BE2C (cell line): ENCODE results near the gene PAN2.

Experiments used
- DNase-seq: peaks from one replicate; pipeline ENCODE4 v3.0.0-alpha.2; 2020
- H3K27me3 ChIP-seq: fragments of 250-450 bp; sonication (Bioruptor Pico); 2 replicates; pipeline ENCODE4 v1.5.1; 2020; ENCODE audit warnings: mild to moderate bottlenecking
- H3K36me3 ChIP-seq: fragments of 250-450 bp; sonication (Bioruptor Pico); 2 replicates; pipeline ENCODE4 v1.5.1; 2020; ENCODE audit warnings: mild to moderate bottlenecking
- H3K4me1 ChIP-seq: fragments of 250-450 bp; sonication (Bioruptor Pico); 2 replicates; pipeline ENCODE4 v1.5.1; 2020
- H3K4me3 ChIP-seq: 2 replicates; pipeline ENCODE4 v1.5.1; 2011; ENCODE audit warnings: low read depth, low read length
- H3K9me3 ChIP-seq: fragments of 250-450 bp; sonication (Bioruptor Pico); 2 replicates; pipeline ENCODE4 v1.5.1; 2020
- CTCF ChIP-seq: IDR thresholded peaks from 2 replicates; pipeline ENCODE4 v1.5.1; 2012; ENCODE audit warnings: mild to moderate bottlenecking, low read depth, low read length

Gene PAN2

GRCh38 chr12:56307221-56307965 is 26.4 kb downstream of the PAN2 start:
- peaks cover 25% of the 10 kb centered on the region for H3K36me3 ChIP-seq
- DNase-seq, result no peak
- no peak for TF ChIP-seq CTCF

GRCh38 chr12:56304872-56305590 is 28.8 kb downstream of the PAN2 start:
- peaks cover 15% of the 10 kb centered on the region for H3K36me3 ChIP-seq
- TF ChIP-seq CTCF, result no peak

More at GRCh38 chr12:56307221-56307965, 26.4 kb downstream of the PAN2 start:
- no peak overlapping the region for H3K4me3 ChIP-seq
- no peaks in the 10 kb centered on the region for H3K27me3 ChIP-seq
- no peaks in the 10 kb centered on the region for H3K9me3 ChIP-seq
- H3K4me1 ChIP-seq, result no peaks in the 10 kb centered on the region

GRCh38 chr12:56304276-56304675 is 29.5 kb downstream of the PAN2 start:
- H3K4me3 ChIP-seq, result no peak overlapping the region
- no peaks in the 10 kb centered on the region for H3K27me3 ChIP-seq
- H3K9me3 ChIP-seq, result no peaks in the 10 kb centered on the region
- no peak for TF ChIP-seq CTCF
- H3K4me1 ChIP-seq, result peaks cover 5% of the 10 kb centered on the region
- H3K36me3 ChIP-seq, result peaks cover 10% of the 10 kb centered on the region; the same call in 1 of the 2 replicates
- DNase-seq, result no peak

More at GRCh38 chr12:56304872-56305590, 28.8 kb downstream of the PAN2 start:
- no peak for DNase-seq
- Histone ChIP-seq H3K4me3 (no peak overlapping the region), H3K27me3 (no peaks in the 10 kb centered on the region), H3K4me1 (peaks cover 5% of the 10 kb centered on the region), H3K9me3 (no peaks in the 10 kb centered on the region)

- no peak for TF ChIP-seq CTCF
- no peak for DNase-seq
- Histone ChIP-seq H3K9me3 (no peaks in the 10 kb centered on the region), H3K4me3 (peak overlapping the region; percentile 93), H3K27me3 (no peaks in the 10 kb centered on the region), H3K4me1 (peaks cover 10% of the 10 kb centered on the region), H3K36me3 (peaks cover 35% of the 10 kb centered on the region)
These were observed 32.9 kb downstream of the PAN2 start for GRCh38 chr12:56300644-56301464.

- Histone ChIP-seq H3K9me3 (no peaks in the 10 kb centered on the region), H3K4me1 (peaks cover 10% of the 10 kb centered on the region), H3K4me3 (peak within 1 kb of the TSS; percentile 93), H3K27me3 (no peaks in the 10 kb centered on the region), H3K36me3 (peaks cover 36% of the 10 kb centered on the region)
- peak; percentile 99 for DNase-seq
- no peak for TF ChIP-seq CTCF
These were observed 33.8 kb downstream of the PAN2 start, which contains the start of gene CS for GRCh38 chr12:56299853-56300643. Gene CS (minus strand): TSS chr12:56300330. CDS start chr12:56300201, 129 bp downstream.
